HEK293T (cell line): ENCODE data around the gene TPX2.

Experiments
- CTCF ChIA-PET: fragments of 350-600 bp; formaldehyde crosslinking; extraction: SDS; loops from one replicate; lab custom pipeline; 2021; ENCODE audit warnings: antibody characterized with exemption, inconsistent platforms; lab: Yijun Ruan, JAX
- POLR2A ChIA-PET: fragments of 350-600 bp; formaldehyde crosslinking; extraction: SDS; loops from one replicate; lab custom pipeline; 2020; ENCODE audit warnings: antibody characterized with exemption, inconsistent platforms; lab: Yijun Ruan, JAX
- DNase-seq: peaks from one replicate; pipeline ENCODE4 v3.0.0; 2012; ENCODE audit warnings: mixed read lengths; ENCODE audit errors: extremely low spot score
- ARNT ChIP-seq: fragments of 450-650 bp; IDR thresholded peaks from 2 replicates; pipeline ENCODE4 v1.6.1; 2017; ENCODE audit warnings: mild to moderate bottlenecking
- BHLHE40 ChIP-seq: fragments of 450-650 bp; IDR thresholded peaks from 2 replicates; pipeline ENCODE4 v1.6.1; 2016; ENCODE audit warnings: mild to moderate bottlenecking, moderate library complexity, borderline replicate concordance
- CTBP1 ChIP-seq: fragments of 450-650 bp; IDR thresholded peaks from 2 replicates; pipeline ENCODE4 v1.6.1; 2016; ENCODE audit warnings: borderline replicate concordance
- ELF4 ChIP-seq: fragments of 450-650 bp; IDR thresholded peaks from 2 replicates; pipeline ENCODE4 v1.6.1; 2017; ENCODE audit warnings: antibody characterized with exemption
- FOXA1 ChIP-seq: fragments of 450-650 bp; IDR thresholded peaks from 2 replicates; pipeline ENCODE4 v1.6.1; 2016; ENCODE audit warnings: mild to moderate bottlenecking
- FOXK2 ChIP-seq: fragments of 450-650 bp; IDR thresholded peaks from 2 replicates; pipeline ENCODE4 v1.6.1; 2016; ENCODE audit warnings: mild to moderate bottlenecking
- FOXM1 ChIP-seq: fragments of 450-650 bp; IDR thresholded peaks from 2 replicates; pipeline ENCODE4 v1.6.1; 2017; ENCODE audit warnings: mild to moderate bottlenecking, borderline replicate concordance
- HDGF ChIP-seq: fragments of 450-650 bp; IDR thresholded peaks from 2 replicates; pipeline ENCODE4 v1.6.1; 2017; ENCODE audit warnings: antibody characterized with exemption, borderline replicate concordance
- L3MBTL2 ChIP-seq: fragments of 450-650 bp; conservative IDR thresholded peaks from 2 replicates; pipeline ENCODE4 v1.6.1; 2016; ENCODE audit warnings: mild to moderate bottlenecking
- LEF1 ChIP-seq: fragments of 450-650 bp; IDR thresholded peaks from 2 replicates; pipeline ENCODE4 v1.6.1; 2017; ENCODE audit warnings: mild to moderate bottlenecking, borderline replicate concordance
- NFRKB ChIP-seq: fragments of 450-650 bp; IDR thresholded peaks from 2 replicates; pipeline ENCODE4 v1.6.1; 2016; ENCODE audit warnings: mild to moderate bottlenecking, moderate library complexity
- SP1 ChIP-seq: fragments of 450-650 bp; IDR thresholded peaks from 2 replicates; pipeline ENCODE4 v1.6.1; 2017
- SUZ12 ChIP-seq: fragments of 450-650 bp; IDR thresholded peaks from 2 replicates; pipeline ENCODE4 v1.6.1; 2016; ENCODE audit warnings: mild to moderate bottlenecking
- TARDBP ChIP-seq: fragments of 450-650 bp; IDR thresholded peaks from 2 replicates; pipeline ENCODE4 v1.6.1; 2016
- ZNF384 ChIP-seq: fragments of 450-650 bp; IDR thresholded peaks from 2 replicates; pipeline ENCODE4 v1.6.1; 2016
- TF ChIP-seq, protein P1 (sequence below): fragments of 450-650 bp; IDR thresholded peaks from 2 replicates; pipeline ENCODE4 v1.6.1; 2016

Gene TPX2

DNA sequence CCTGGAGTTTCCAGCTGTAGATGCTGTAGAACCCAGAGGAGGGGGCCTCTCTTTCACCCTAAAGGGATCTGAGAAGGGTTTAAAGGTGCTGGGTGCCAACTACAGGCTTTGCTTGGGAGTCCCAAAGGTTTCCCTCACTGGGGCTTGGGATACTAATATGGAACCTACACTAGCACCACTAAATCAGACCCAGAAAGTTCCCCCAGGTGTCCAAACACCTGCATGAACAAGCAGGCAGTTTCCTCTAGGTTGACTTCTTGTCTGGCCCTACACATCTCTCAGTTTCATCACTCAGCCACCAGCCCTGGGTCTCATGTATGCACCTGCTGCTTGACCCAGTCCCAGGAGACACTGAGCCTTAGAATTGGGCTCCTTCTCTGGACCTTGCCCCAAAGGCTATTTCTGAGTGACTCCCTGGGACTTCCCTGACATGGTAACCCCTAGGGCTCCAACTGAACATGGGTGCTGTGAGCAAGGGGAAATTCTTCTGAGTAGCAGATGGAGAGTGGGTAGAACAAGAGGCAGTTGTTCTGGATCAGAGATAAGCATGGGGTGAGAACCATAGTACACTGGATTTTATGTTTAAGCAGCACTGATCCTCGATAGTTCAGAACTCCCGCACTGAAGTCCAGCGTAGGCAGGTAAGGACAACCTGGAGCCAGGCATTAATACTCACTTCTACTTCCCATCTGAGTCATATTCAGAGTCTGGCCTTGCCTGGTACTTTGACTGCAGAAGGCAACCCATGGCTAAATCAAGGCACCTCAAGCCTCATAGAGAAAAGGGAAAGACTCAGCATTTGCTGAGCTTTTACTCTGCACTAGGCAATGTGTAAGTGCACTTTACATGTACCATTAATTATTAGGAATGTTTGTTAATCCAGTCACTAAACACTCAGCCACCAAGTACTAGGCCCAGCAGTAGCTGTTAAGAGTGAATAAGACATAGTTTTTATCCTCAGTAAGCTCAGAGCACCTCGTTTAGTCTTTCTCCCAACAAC lies 33.2 kb upstream of the TPX2 start:
- TF ChIP-seq BHLHE40: no peak
- TF ChIP-seq TARDBP: no peak
- TF ChIP-seq, protein P1, sequence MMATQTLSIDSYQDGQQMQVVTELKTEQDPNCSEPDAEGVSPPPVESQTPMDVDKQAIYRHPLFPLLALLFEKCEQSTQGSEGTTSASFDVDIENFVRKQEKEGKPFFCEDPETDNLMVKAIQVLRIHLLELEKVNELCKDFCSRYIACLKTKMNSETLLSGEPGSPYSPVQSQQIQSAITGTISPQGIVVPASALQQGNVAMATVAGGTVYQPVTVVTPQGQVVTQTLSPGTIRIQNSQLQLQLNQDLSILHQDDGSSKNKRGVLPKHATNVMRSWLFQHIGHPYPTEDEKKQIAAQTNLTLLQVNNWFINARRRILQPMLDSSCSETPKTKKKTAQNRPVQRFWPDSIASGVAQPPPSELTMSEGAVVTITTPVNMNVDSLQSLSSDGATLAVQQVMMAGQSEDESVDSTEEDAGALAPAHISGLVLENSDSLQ: no peak
- no peak for TF ChIP-seq FOXM1
- no peak for TF ChIP-seq ARNT
- POLR2A ChIA-PET: no interaction called here
- CTCF ChIA-PET: interaction anchor here (1.6 kb wide), 1 partner anchor 44 kb away, joined by 5 read pairs; no protein-coding TSS in a partner anchor
- DNase-seq: no peak

DNA sequence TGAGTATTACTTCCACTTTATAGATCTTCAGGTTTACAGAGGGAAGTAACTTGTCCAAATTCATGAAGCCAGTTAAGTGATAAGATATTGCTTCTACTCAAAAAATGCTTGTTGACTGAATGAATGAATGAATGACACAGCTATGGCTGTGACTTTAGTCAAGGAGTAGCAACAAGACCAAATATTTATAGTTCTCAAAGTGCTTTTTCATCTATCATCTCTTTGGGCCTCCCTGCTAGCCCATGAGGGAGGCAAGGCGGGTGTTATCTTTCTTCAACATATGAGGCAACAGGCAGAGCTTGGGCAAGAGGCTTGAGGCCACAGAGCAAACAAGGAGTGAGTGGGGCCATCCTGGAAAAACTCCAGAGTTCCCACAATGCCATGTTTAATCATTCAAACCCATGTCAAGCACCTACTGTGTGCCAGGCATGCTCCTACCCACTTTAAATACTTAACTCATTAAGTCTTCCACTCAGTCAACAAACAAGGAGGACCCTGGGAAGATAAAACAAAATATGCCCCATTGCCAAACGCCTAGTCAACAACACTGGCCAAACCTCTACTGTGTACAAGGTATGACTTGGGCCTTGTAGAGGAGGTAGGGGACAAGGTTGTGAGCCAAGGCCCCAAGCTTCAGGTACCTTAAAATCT lies 32.4 kb upstream of the TPX2 start:
- TF ChIP-seq BHLHE40: no peak
- POLR2A ChIA-PET: no interaction called here
- CTCF ChIA-PET: no interaction called here
- DNase-seq: no peak

DNA sequence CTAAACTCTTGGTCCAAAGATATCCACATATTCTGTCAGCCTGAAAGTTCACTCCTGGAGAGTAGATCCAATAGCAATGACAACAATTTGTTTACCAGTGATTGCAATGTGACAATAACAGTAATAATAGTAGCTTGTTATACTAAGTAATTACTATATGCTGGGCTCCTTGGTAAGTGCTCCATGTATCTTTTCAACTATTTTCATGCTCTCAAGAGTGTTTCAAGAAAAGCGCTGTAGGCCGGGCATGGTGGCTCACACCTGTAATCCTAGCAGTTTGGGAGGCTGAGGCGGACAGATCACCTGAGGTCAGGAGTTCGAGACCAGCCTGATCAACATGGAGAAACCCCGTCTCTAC lies 31.9 kb upstream of the TPX2 start:
- TF ChIP-seq TARDBP (no peak), ARNT (no peak), FOXM1 (no peak), FOXA1 (no peak), FOXK2 (no peak), L3MBTL2 (no peak), BHLHE40 (no peak)
- ChIA-PET CTCF (no interaction called here), POLR2A (no interaction called here)
- DNase-seq: no peak

DNA sequence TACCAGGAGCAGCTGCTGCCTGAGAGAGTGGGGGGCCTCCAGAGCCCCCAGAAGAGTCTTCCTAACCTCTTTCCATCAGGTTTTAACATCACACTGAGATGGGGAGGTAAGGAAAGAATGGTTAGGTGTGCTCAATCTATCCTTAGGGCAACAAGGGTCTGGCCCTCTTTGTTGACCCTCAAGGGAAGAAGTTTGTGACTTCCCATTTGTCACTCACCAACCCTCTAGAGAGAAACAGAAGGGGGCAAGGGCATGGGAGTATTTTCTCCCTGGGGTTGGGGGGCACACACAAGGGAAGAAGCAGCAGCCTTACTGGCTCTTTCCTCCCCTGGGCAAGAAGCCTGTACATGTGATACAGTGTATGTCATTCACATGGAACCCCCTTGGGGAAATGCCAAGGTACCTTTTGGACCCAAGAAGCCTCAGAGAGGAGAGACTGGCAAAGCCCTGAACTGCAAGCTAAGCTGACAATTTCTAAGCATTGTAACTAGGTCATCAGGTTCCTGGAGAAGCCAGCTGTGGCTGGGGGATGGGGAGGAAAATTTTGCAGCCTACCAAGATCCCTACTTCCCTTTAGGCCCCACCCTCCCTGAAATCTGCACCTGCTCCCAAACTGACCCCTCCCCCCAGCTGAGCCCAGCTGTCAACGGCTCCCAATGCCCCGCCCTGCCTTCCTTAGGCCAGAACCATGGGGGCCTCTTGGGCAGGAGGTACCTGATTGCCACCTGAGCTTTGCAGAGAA lies 30.9 kb upstream of the TPX2 start:
- ChIA-PET CTCF (interaction anchor here (0.7 kb wide), 1 partner anchor 95 kb away, joined by 3 read pairs; no protein-coding TSS in a partner anchor), POLR2A (no interaction called here)
- no peak for DNase-seq
- TF ChIP-seq L3MBTL2 (no peak), SP1 (no peak), FOXA1 (no peak), ARNT (no peak), TARDBP (no peak), NFRKB (no peak), CTBP1 (no peak), HDGF (no peak), LEF1 (no peak), FOXM1 (no peak), SUZ12 (no peak), FOXK2 (no peak), ZNF384 (no peak), BHLHE40 (no peak)
- TF ChIP-seq, protein P1: no peak

DNA sequence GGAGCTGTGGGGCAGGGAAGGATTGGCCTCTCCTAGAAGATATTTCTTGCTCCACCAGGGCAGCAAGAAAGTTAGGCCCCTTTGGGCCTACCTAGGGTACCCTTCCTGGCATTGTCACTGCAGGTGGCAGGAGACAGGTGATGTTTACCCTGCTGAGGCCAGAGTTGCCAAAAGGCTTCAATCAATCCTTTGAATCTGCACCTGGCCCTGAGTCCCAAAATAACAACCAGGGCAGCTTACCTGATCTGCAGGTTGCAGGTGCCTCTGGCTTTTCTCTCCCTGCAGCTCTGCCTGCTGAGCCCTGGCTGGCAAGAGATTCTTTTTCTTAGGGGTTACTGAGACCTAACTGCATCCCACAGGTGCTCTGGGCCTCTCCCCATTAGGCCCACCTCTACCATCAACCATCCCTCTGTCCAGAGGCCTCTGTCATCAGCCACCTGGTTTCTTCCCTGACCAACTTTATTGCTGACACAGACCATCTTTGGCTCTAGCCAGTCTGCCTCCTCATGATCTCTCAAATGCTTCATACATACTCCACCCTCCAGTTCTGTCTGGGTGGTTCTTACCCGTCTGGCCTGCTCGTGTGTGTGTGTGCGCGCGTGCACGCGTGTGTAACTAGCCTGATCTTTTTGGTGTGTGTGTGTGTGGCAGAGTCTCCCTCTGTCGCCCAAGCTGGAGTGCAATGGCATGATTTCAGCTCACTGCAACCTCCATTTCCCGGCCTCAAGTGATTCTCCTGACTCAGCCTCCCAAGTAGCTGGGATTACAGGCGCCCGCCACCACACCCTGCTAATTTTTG lies 30.2 kb upstream of the TPX2 start:
- TF ChIP-seq FOXK2 (no peak), SP1 (no peak), LEF1 (no peak), ELF4 (no peak), FOXA1 (no peak), ZNF384 (no peak), SUZ12 (no peak), HDGF (no peak), L3MBTL2 (no peak), BHLHE40 (no peak), NFRKB (no peak), TARDBP (no peak)
- TF ChIP-seq, protein P1: no peak
- ChIA-PET CTCF (no interaction called here), POLR2A (no interaction called here)
- no peak for DNase-seq

DNA sequence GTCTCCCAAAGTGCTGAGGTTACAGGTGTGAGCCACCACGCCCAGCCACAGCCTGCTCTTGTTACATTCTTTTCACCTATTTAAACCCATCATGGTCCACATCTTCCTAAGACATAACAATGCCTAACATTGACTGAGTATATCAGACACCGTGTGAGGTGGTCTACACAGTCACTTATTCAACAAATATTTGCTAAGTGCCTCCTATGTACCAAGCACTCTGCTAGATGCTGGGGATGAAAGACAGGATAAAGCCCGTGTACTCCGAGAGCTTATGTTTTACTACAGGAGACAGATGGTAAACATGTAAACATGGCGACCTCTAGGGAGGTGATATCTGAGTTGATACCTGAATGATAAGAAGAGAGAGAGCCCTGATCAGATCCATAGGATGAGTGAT lies 29.2 kb upstream of the TPX2 start:
- CTCF ChIA-PET: no interaction called here
- TF ChIP-seq FOXK2 (no peak), TARDBP (no peak), FOXA1 (no peak), NFRKB (no peak), BHLHE40 (no peak), HDGF (no peak), SP1 (no peak), CTBP1 (no peak), L3MBTL2 (no peak), ARNT (no peak), FOXM1 (no peak)
- no peak for DNase-seq
- POLR2A ChIA-PET: no interaction called here
